Activated T-helper 1 cell treated with anti-CD3 and anti-CD28 coated beads, Interleukin-2, amount 50 U/mL, for 16 hours (primary cell): ENCODE results near the gene SLAMF6.
"Not testable (repeated sequence)": the region's sequence is repeated elsewhere in the genome, so short reads cannot be mapped to it uniquely, and the experiment has no call there.

Experiments used
- DNase-seq, 2 donors: peaks; one replicate each; pipeline ENCODE4 v3.0.0-alpha.2; 2020; ENCODE audit warnings: low read depth in 1 of 2, low spot score in 1 of 2

SLAMF6 gene

GRCh38 chr1:160517519-160517918 lies 5.5 kb downstream of the SLAMF6 start:
- DNase-seq, result not testable (repeated sequence)

GRCh38 chr1:160515908-160516307 lies 7.1 kb downstream of the SLAMF6 start:
- not testable (repeated sequence) for DNase-seq

- no peak for DNase-seq
Observed at GRCh38 chr1:160504651-160505050, 18.4 kb downstream of the SLAMF6 start.

- no peak for DNase-seq
Observed at GRCh38 chr1:160503087-160503486, 20.0 kb downstream of the SLAMF6 start.

GRCh38 chr1:160500321-160500990 lies 22.6 kb downstream of the SLAMF6 start:
- DNase-seq, result no peak

GRCh38 chr1:160499631-160500030 lies 23.4 kb downstream of the SLAMF6 start:
- no peak for DNase-seq

GRCh38 chr1:160498301-160499065 lies 24.6 kb downstream of the SLAMF6 start:
- DNase-seq, result not testable (repeated sequence)

GRCh38 chr1:160496334-160496733 lies 26.7 kb downstream of the SLAMF6 start:
- no peak for DNase-seq

- DNase-seq, result no peak
Observed at GRCh38 chr1:160494620-160495019, 28.4 kb downstream of the SLAMF6 start.

GRCh38 chr1:160492617-160493016 lies 30.4 kb downstream of the SLAMF6 start:
- DNase-seq, result no peak

- no peak for DNase-seq
Observed at GRCh38 chr1:160491981-160492380, 31.1 kb downstream of the SLAMF6 start.

- no peak for DNase-seq
Observed at GRCh38 chr1:160491017-160491416, 32.0 kb downstream of the SLAMF6 start.

GRCh38 chr1:160489513-160490261 lies 33.4 kb downstream of the SLAMF6 start:
- DNase-seq, result no peak

GRCh38 chr1:160488347-160489058 lies 34.6 kb downstream of the SLAMF6 start:
- DNase-seq, result no peak

GRCh38 chr1:160486453-160486852 lies 36.6 kb downstream of the SLAMF6 start:
- DNase-seq, result no peak

GRCh38 chr1:160483505-160484185 lies 39.4 kb downstream of the SLAMF6 start:
- DNase-seq, result no peak

- DNase-seq, result no peak
Observed at GRCh38 chr1:160481979-160482596, 41.0 kb downstream of the SLAMF6 start.

- DNase-seq, result not testable (repeated sequence)
Observed at GRCh38 chr1:160480781-160481180, 42.3 kb downstream of the SLAMF6 start.

GRCh38 chr1:160479091-160479490 lies 44.0 kb downstream of the SLAMF6 start:
- DNase-seq, result not testable (repeated sequence)
